PC-3 (cell line): ENCODE measurements around the gene MISP3.

Source experiments
- CTCF ChIP-seq: fragments of 300-600 bp; sonication (generic); conservative IDR thresholded peaks from 2 replicates; pipeline ENCODE4 v1.5.1; 2017; ENCODE audit warnings: antibody characterized with exemption, low read depth, mild to moderate bottlenecking, low read length
- EZH2 ChIP-seq: fragments of 300-600 bp; sonication (generic); IDR thresholded peaks from one replicate; pipeline ENCODE4 v1.6.1; 2017; ENCODE audit warnings: antibody characterized with exemption, mild to moderate bottlenecking, low read length; ENCODE audit not compliant: unreplicated experiment
- EZH2phosphoT487 ChIP-seq: fragments of 300-600 bp; sonication (generic); IDR thresholded peaks from 2 replicates; pipeline ENCODE4 v1.6.1; 2018; ENCODE audit warnings: mild to moderate bottlenecking, antibody characterized with exemption, low read length, borderline replicate concordance

- TF ChIP-seq EZH2 (no peak), CTCF (no peak), EZH2phosphoT487 (no peak)
Observed at GRCh38 chr19:14102756-14103155, 30.2 kb downstream of the MISP3 start.
